HepG2 (cell line): ENCODE measurements around the gene PSMA3. TPM values are rescaled to one million over a fixed set of nuclear protein-coding genes. Genes with fewer than 3 reads are reported as not detected.

Experiments
- ATAC-seq: fragments of 200-7000 bp; cut with Tn5 transposase; 3 replicates; pipeline ENCODE4 v1.9.1; 2020; ENCODE audit warnings: mild to moderate bottlenecking, moderate library complexity
- BruUV-seq: library from RNA; stranded (reverse); fragments of 400-500 nt; replicated peaks from 2 replicates; lab custom pipeline; 2021; lab: Mats Ljungman, UMichigan
- CTCF ChIA-PET: fragments of 300-600 bp; formaldehyde crosslinking; extraction: SDS; loops from one replicate; lab custom pipeline; 2021; ENCODE audit warnings: low total read pairs, inconsistent platforms, low intra/inter-chr PET ratio; lab: Yijun Ruan, JAX
- POLR2A ChIA-PET: fragments of 350-600 bp; sonication (Branson Sonifier 250); formaldehyde crosslinking; loops from one replicate; lab custom pipeline; 2020; ENCODE audit warnings: antibody characterized with exemption, inconsistent platforms; lab: Yijun Ruan, JAX
- DNase-seq: peaks from one replicate; pipeline ENCODE4 v3.0.0-alpha.2; 2015; ENCODE audit warnings: low spot score
- FAIRE-seq: peaks from 3 replicates; lab custom pipeline; 2011; peaks lifted over from hg19 to GRCh38; lab: Jason Lieb, UNC
- H2AFZ ChIP-seq: one replicate; pipeline ENCODE4 v1.6.1; 2011; ENCODE audit warnings: low read length, inconsistent platforms
- H3K27ac ChIP-seq: fragments of 300-600 bp; 3 replicates; pipeline ENCODE4 v1.8.0; 2011; ENCODE audit warnings: mixed run types, mild to moderate bottlenecking, mixed read lengths, low read length, inconsistent platforms; ENCODE audit not compliant: insufficient read depth; ENCODE audit errors: extremely low read length
- H3K27me3 ChIP-seq, 2 experiments: fragments of 200-600 bp in 1 of 2; 2 replicates in 1 of 2; 3 replicates in 1 of 2; pipeline versions ENCODE4 v1.6.0 to v1.8.0; 2011; ENCODE audit warnings: low read length in 2 of 2, mild to moderate bottlenecking in 2 of 2, moderate library complexity in 2 of 2, inconsistent platforms in 1 of 2; ENCODE audit not compliant: insufficient read depth in 2 of 2, control insufficient read depth in 1 of 2
- H3K36me3 ChIP-seq, 2 experiments: fragments of 200-600 bp in 1 of 2; replicated peaks in 1 of 2; 2 replicates in 1 of 2; 3 replicates in 1 of 2; pipeline versions ENCODE4 v1.5.1 to v1.8.0; 2011; ENCODE audit warnings: low read length in 2 of 2, inconsistent platforms in 1 of 2; ENCODE audit not compliant: insufficient read depth in 2 of 2, control insufficient read depth in 1 of 2
- H3K4me1 ChIP-seq: 2 replicates; pipeline ENCODE4 v1.5.1; 2012; ENCODE audit warnings: low read length, inconsistent platforms; ENCODE audit not compliant: insufficient read depth
- H3K4me2 ChIP-seq: 2 replicates; pipeline ENCODE4 v1.6.0; 2011; ENCODE audit warnings: low read depth, low read length, inconsistent platforms
- H3K4me3 ChIP-seq, 3 experiments: fragments of 200-600 bp in 1 of 3; sonication (generic), shearing (Covaris generic) in 1 of 3; replicated peaks in 1 of 3; 2 replicates each; pipeline ENCODE4 v1.5.1; 2011 to 2016; ENCODE audit warnings: low read length in 3 of 3, inconsistent platforms in 2 of 3, low read depth in 2 of 3, mild to moderate bottlenecking in 2 of 3, control low read depth in 1 of 3, mixed read lengths in 1 of 3; ENCODE audit not compliant: insufficient read depth in 1 of 3
- H3K79me2 ChIP-seq: one replicate; pipeline ENCODE4 v1.6.1; 2011; ENCODE audit warnings: low read length, inconsistent platforms; ENCODE audit not compliant: insufficient read depth
- H3K9ac ChIP-seq: 2 replicates; pipeline ENCODE4 v1.6.0; 2011; ENCODE audit warnings: mild to moderate bottlenecking, low read depth, low read length, inconsistent platforms; ENCODE audit not compliant: insufficient read depth
- H3K9me3 ChIP-seq: 2 replicates; pipeline ENCODE4 v1.5.1; 2012; ENCODE audit warnings: mild to moderate bottlenecking, low read length
- H4K20me1 ChIP-seq: 2 replicates; pipeline ENCODE4 v1.6.0; 2011; ENCODE audit warnings: inconsistent platforms, mild to moderate bottlenecking, low read length, moderate library complexity; ENCODE audit not compliant: insufficient read depth
- BRF2 ChIP-seq: sonication (generic); formaldehyde crosslinking; IDR thresholded peaks from 2 replicates; pipeline ENCODE4 v1.8.1; 2022; ENCODE audit warnings: mild to moderate bottlenecking, missing genetic modification reagents
- FOXA1 ChIP-seq, 2 experiments: fragments of 450-650 bp in 1 of 2; sonication (generic) in 1 of 2; formaldehyde crosslinking in 1 of 2; IDR thresholded peaks; 2 replicates each; pipeline versions ENCODE4 v1.4.0 to v1.6.1; 2016 to 2020; ENCODE audit warnings: missing genetic modification reagents in 1 of 2
- FOXP1 ChIP-seq, 2 experiments: fragments of 450-650 bp in 1 of 2; IDR thresholded peaks; 2 replicates each; pipeline ENCODE4 v1.6.1; 2017 to 2018; ENCODE audit warnings: antibody characterized with exemption in 1 of 2
- MIER3 ChIP-seq: IDR thresholded peaks from 2 replicates; pipeline ENCODE4 v1.6.1; 2016; ENCODE audit warnings: missing compliant biosample characterization, borderline replicate concordance
- NFYC ChIP-seq: IDR thresholded peaks from 2 replicates; pipeline ENCODE4 v1.6.1; 2016; ENCODE audit warnings: missing genetic modification reagents, missing compliant biosample characterization
- NR2F6 ChIP-seq, 2 experiments: IDR thresholded peaks; 2 replicates each; pipeline ENCODE4 v1.6.1; 2016; ENCODE audit warnings: antibody characterized with exemption in 1 of 2, mild to moderate bottlenecking in 1 of 2
- PAF1 ChIP-seq: IDR thresholded peaks from 2 replicates; pipeline ENCODE4 v1.6.1; 2016; ENCODE audit warnings: missing genetic modification reagents, missing compliant biosample characterization
- POLR2AphosphoS5 ChIP-seq: IDR thresholded peaks from 2 replicates; pipeline ENCODE4 v1.6.1; 2012; ENCODE audit warnings: low read depth, low read length
- SMAD3 ChIP-seq: sonication (generic); formaldehyde crosslinking; IDR thresholded peaks from 2 replicates; pipeline ENCODE4 v1.4.0; 2020; ENCODE audit warnings: missing genetic modification reagents
- SNAPC5 ChIP-seq: sonication (generic); formaldehyde crosslinking; IDR thresholded peaks from 2 replicates; pipeline ENCODE4 v1.8.1; 2023; ENCODE audit warnings: mild to moderate bottlenecking, missing genetic modification reagents, borderline replicate concordance
- SOX5 ChIP-seq: IDR thresholded peaks from 2 replicates; pipeline ENCODE4 v1.6.1; 2016; ENCODE audit warnings: borderline replicate concordance
- SPEN ChIP-seq: sonication (generic); formaldehyde crosslinking; IDR thresholded peaks from 2 replicates; pipeline ENCODE4 v1.5.1; 2020; ENCODE audit warnings: low read depth, mild to moderate bottlenecking, missing genetic modification reagents
- SUZ12 ChIP-seq: fragments of 150-350 bp; IDR thresholded peaks from 2 replicates; pipeline ENCODE4 v1.6.1; 2014; ENCODE audit warnings: low read depth, low read length
- TEAD3 ChIP-seq: optimal IDR thresholded peaks from 2 replicates; pipeline ENCODE3; 2016; ENCODE audit warnings: borderline replicate concordance
- U2AF2 ChIP-seq: fragments of 200-400 bp; formaldehyde crosslinking; IDR thresholded peaks from 2 replicates; pipeline ENCODE4 v1.6.1; 2017; ENCODE audit warnings: low read depth, mild to moderate bottlenecking, low read length
- ZBTB14 ChIP-seq: sonication (generic); formaldehyde crosslinking; IDR thresholded peaks from 2 replicates; pipeline ENCODE4 v1.4.0; 2020; ENCODE audit warnings: missing genetic modification reagents
- ZNF652 ChIP-seq: IDR thresholded peaks from 2 replicates; pipeline ENCODE4 v1.6.1; 2016; ENCODE audit warnings: low read depth, borderline replicate concordance
- ZNF75D ChIP-seq: sonication (generic); formaldehyde crosslinking; IDR thresholded peaks from 2 replicates; pipeline ENCODE4 v1.8.1; 2023; ENCODE audit warnings: missing genetic modification reagents, mild to moderate bottlenecking, borderline replicate concordance
- ZNF792 ChIP-seq: IDR thresholded peaks from 2 replicates; pipeline ENCODE4 v1.6.1; 2016
- ZNF883 ChIP-seq: sonication (generic); formaldehyde crosslinking; IDR thresholded peaks from 2 replicates; pipeline ENCODE4 v1.5.1; 2020; ENCODE audit warnings: mild to moderate bottlenecking, missing genetic modification reagents; ENCODE audit errors: not compliant biosample characterization
- ZSCAN31 ChIP-seq: sonication (generic); formaldehyde crosslinking; IDR thresholded peaks from 2 replicates; pipeline ENCODE4 v1.5.0; 2020; ENCODE audit warnings: low read depth, mild to moderate bottlenecking, missing genetic modification reagents
- whole genome bisulfite sequencing: methylation state at CpG from one replicate; pipeline ENCODE4 v1.1.6; 2017; ENCODE audit warnings: low lambda C conversion rate; 5-methylcytosine and 5-hydroxymethylcytosine counted together
- in situ Hi-C: cut with HindIII; loops from 2 replicates; pipeline ENCODE4 v1.10.0; 2017; ENCODE audit warnings: low pct_unique_long_range_greater_than_20kb; ENCODE audit not compliant: extremely low pct_ligation_motif_present
- intact Hi-C: fragments of 100-400 bp; cut with micrococcal nuclease; formaldehyde crosslinking; loops from one replicate; pipeline ENCODE4 v1.10.0; 2022; ENCODE audit not compliant: unreplicated experiment
- polyA plus RNA-seq, 8 experiments: library from polyadenylated mRNA; depleted of rRNA in 3 of 8; stranded (reverse) in 7 of 8; unstranded in 1 of 8; fragments of >200 nt; fragmentation: Illumina TruSeq in 4 of 8; extraction: Trizol in 4 of 8; gene quantifications; 2 replicates each; pipeline versions ENCODE4 v1.2.1 to v1.2.3, GENCODE V29; 2011 to 2016; ENCODE audit warnings: low read depth in 4 of 8, missing spikeins in 1 of 8, mixed read lengths in 1 of 8; ENCODE audit not compliant: insufficient read depth in 1 of 8
- total RNA-seq, 5 experiments: library from RNA; depleted of rRNA; stranded (reverse); fragments of >200 nt; fragmentation: Illumina TruSeq; extraction: Trizol; gene quantifications; 2 replicates each; pipeline ENCODE4 v1.2.3, GENCODE V29; 2016; ENCODE audit warnings: low read depth in 1 of 5

The PSMA3 gene
- total and polyA plus RNA-seq, 2 of the 13 experiments (the other 11 are each of a cell fraction or from before 2014, with no cell fraction given) = 232 to 275 TPM

- POLR2A ChIA-PET = interaction anchor here (0.6 to 7.3 kb wide), 10 partner anchors 10 to 122 kb away, joined by 3 to 92 read pairs (median 7); partner anchors contain the start of genes ARID4A, PSMA3 and TOMM20L
- Histone ChIP-seq H3K27me3 (no peaks in the 10 kb centered on the region), H3K27ac (peak overlapping the region; percentile 89), H3K4me2 (peak overlapping the region; percentile 57), H3K4me1 (peaks cover 70% of the 10 kb centered on the region), H3K79me2 (peaks cover 58% of the 10 kb centered on the region), H3K9me3 (no peaks in the 10 kb centered on the region), H3K36me3 (peaks cover 0 to 54% of the 10 kb centered on the region in 2 experiments; a peak in 4 of 5 replicates), H2AFZ (no peak overlapping the region), H4K20me1 (no peaks in the 10 kb centered on the region; the same call in 1 of the 2 replicates), H3K9ac (peak overlapping the region; percentile 53), H3K4me3 (no peak overlapping the region; a peak in 1 of 6 replicates)
- CTCF ChIA-PET = no interaction called here
- 29% methylated on average over 4 of the region's 4 CpGs for WGBS
- FAIRE-seq (peak; percentile 83), ATAC-seq (peak; percentile 97), DNase-seq (peak; percentile 98)
- in situ Hi-C loops (no loop called here), intact Hi-C loops (loop anchor here (1.0 kb wide), 1 partner anchor 28 kb away; the partner anchor contains the start of gene PSMA3)
- BruUV-seq = no TSS peak
- TF ChIP-seq SMAD3 (CRISPR knock-in tag) (peak; percentile 34; the same call in 1 of the 2 replicates), SPEN (0 out of 2 replicates have a peak, but pooled peaks have one; percentile 24), POLR2AphosphoS5 (peak; percentile 62), SUZ12 (no peak), SOX5 (CRISPR knock-in tag) (peak; percentile 73; the same call in 1 of the 2 replicates), TEAD3 (CRISPR knock-in tag) (peak; percentile 83), U2AF2 (no peak), ZNF75D (CRISPR knock-in tag) (no peak), FOXA1 (IDR thresholded peaks at IDR 0.05) (no peak), FOXA1 (CRISPR knock-in tag; IDR thresholded peaks at IDR 0.05) (peak; percentile 82), ZBTB14 (no peak), ZNF792 (CRISPR knock-in tag) (peak; percentile 67; the same call in 1 of the 2 replicates), MIER3 (peak; percentile 81), SNAPC5 (CRISPR knock-in tag) (no peak), NR2F6 (IDR thresholded peaks at IDR 0.05) (peak; percentile 60), NR2F6 (CRISPR knock-in tag; IDR thresholded peaks at IDR 0.05) (peak; percentile 71), PAF1 (CRISPR knock-in tag) (peak; percentile 72; the same call in 1 of the 2 replicates), BRF2 (no peak), ZNF652 (CRISPR knock-in tag) (peak; percentile 51; the same call in 1 of the 2 replicates), FOXP1 (IDR thresholded peaks at IDR 0.05) (no peak), FOXP1 (CRISPR knock-in tag; IDR thresholded peaks at IDR 0.05) (peak; percentile 80), NFYC (no peak), ZNF883 (CRISPR knock-in tag) (no peak), ZSCAN31 (CRISPR knock-in tag) (no peak)
These were observed 28.1 kb downstream of the PSMA3 start for GRCh38 chr14:58272588-58273372.
